GM21786 (cell line): Measurements from ENCODE around the gene VWA8.
"Not testable (repeated sequence)": the region's sequence is repeated elsewhere in the genome, so short reads cannot be mapped to it uniquely, and the experiment has no call there.

ENCODE experiments used
- ATAC-seq: cut with Tn5 transposase; IDR thresholded peaks from one replicate; pipeline ENCODE4 v1.9.1; 2021; ENCODE audit not compliant: unreplicated experiment

The VWA8 gene

DNA sequence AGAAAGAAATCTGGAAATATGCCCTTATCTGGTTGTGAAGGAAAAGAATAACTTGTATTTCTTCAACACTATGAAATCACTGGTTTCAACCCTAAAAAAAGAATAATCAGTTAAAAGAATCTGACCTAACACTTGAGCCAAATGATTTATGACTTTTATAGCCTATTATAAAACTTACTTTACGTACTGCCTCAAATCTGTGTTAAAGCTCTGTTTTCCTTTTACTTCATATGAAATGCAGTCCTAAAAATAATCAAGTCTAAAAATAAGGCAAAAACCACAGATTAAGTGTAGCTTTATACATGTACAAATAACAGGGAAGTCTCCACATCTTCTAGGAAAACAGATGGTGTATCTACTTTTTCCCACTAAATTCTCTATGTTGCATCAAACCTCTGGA is 101.3 kb downstream of the VWA8 start:
- no peak for ATAC-seq

- no peak for ATAC-seq
Observed at GRCh38 chr13:41858780-41859179, 102.1 kb downstream of the VWA8 start.

DNA sequence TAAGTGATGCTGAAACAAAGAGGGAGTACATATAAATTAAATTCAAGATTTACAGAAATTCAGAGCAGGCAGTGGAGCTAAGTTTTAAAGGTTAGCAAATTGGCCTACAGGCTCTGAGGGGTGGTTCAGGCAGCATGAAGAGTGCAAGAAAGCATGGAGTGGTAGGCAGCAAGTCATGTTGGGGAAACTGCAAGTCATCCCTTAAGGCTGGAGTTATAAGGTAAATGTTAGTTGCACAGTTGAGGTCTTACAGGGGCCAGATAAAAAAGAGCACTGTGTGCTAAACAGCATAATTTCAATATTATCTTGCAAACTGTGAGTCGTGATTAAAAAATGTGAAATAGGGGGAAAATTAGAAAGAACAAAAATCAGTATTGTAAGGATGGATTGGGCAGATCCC is 106.2 kb downstream of the VWA8 start:
- ATAC-seq = no peak

- ATAC-seq = no peak
Observed at GRCh38 chr13:41851351-41851750, 109.6 kb downstream of the VWA8 start.

DNA sequence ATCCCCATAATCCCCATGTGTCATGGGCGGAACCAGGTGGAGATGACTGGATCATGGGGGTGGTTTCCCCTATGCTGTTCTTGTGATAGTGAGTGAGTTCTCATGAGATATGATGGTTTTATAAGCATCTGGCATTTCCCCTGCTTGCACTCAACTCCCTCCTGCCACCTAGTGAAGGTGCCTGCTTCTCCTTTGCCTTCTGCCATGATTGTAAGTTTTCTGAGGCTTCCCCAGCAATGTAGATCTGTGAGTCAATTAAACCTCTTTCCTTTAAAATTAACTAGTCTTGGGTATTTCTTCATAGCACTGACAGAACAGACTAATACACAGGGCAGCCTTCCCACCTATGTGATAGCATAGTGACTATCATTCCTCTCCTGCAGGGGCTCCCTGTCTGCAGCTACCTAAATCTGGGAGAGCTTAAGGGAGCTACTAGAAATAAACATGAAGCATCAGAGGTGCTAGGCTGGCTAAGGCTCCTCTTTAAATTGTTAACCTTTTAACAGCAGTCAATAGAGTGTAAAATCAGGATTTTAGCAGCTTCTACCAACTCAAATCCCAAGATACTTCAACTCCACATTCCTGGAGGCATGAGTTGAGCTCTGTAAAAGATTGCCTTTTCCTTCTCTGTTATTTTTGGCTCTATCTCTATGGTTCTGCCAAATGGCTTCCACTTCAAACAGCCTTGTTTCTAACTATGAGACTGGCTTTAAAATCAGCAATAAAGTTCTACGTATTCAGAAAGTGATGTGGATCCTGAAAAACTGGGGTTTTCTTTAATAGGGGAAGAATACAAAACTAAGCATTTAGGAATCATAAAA is 112.3 kb downstream of the VWA8 start:
- ATAC-seq = no peak

DNA sequence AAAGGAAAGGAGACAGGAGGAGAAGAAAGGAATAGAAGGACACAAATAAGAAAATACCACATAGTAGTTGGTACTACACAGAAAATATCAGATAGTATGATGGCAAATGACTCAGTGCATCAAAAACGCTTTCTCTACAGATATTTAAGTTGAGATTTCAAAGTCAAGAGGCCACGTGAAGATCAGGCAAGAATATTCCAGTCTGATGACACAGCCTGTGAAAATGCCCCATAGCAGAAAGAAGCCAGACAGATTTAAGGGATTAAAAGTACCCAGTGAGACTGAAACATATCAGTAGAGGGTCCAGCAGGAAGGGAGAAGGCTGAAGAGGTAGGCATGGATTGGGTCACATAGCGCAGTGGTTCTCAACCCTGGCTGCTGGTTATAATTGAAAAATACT is 113.7 kb downstream of the VWA8 start:
- no peak for ATAC-seq

- no peak for ATAC-seq
Observed at GRCh38 chr13:41842036-41842620, 118.8 kb downstream of the VWA8 start.

- ATAC-seq = no peak
Observed at GRCh38 chr13:41837629-41838028, 123.3 kb downstream of the VWA8 start.

- ATAC-seq = no peak
Observed at GRCh38 chr13:41835871-41836270, 125.0 kb downstream of the VWA8 start.

DNA sequence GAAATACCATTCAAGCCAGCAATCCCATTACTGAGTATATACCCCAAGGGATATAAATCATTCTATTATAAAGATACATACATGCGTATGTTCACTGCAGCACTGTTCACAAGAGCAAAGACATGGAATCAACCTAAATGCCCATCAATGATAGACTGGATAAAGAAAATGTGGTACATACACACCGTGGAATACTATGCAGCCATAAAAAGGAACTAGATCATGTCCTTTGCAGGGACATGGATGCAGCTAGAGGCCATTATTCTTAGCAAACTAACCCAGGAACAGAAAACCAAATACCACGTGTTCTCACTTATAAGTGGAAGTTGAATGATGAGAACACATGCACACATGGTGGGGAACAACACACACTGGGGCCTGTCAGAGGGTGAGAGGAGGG is 126.2 kb downstream of the VWA8 start:
- ATAC-seq = not testable (repeated sequence)

- no peak for ATAC-seq
Observed at GRCh38 chr13:41833831-41834230, 127.1 kb downstream of the VWA8 start.

- ATAC-seq = no peak
Observed at GRCh38 chr13:41833201-41833600, 127.7 kb downstream of the VWA8 start.

GRCh38 chr13:41827507-41828213 is 133.2 kb downstream of the VWA8 start:
- ATAC-seq = no peak

DNA sequence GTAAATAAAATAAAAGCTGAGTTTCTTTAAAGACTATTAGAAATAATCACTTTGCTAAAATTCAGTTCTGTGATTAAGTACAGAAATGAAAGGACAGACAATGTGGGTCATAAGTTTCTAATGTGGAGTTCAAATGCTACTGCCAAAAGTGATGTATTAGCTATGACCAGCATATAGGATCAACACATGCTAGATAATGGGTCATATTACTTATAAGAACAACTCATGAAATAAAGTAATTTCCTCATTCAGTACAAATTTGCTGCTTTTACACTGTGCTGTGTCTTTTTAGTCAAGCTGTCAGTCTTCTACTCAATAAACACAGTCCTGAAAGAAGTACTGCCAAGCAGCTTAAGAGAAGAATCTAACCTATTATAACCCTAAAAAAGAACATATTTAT is 135.2 kb downstream of the VWA8 start:
- no peak for ATAC-seq

GRCh38 chr13:41823476-41823875 is 137.4 kb downstream of the VWA8 start:
- no peak for ATAC-seq

DNA sequence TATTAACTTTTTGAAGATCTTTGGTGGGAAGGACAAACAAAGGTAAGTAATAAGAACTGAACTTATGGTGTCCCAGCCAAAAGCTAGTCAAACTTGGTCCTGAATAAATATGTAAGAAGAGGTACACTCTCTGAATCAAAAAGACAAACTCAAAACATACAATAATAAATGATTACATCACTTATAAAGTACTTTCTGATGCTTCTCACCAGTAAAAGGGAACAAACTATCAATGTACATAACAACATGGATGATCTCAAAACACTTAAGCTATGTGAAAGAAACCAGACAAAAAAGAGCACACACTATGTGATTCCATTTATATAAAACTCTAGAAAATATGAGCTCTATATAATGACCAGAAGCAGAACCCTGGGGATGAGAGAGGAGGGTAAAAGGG is 138.3 kb downstream of the VWA8 start:
- no peak for ATAC-seq

DNA sequence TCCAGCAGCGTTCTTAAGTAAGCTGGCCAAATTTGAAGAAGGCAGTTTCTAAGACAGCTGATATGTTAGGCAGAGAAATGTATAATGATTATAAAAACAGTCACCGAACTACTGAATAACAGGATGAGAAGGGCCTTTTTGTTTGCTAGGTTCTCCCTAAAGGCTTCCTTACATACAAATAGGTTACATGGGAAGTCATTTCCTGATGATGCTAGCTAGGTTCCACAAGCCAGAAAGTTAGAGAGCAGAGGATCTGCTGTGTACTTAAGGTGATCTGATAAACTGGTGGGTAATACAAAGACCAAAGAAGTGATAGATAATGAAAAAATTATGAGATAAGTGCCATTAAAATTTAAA is 139.7 kb downstream of the VWA8 start:
- no peak for ATAC-seq

GRCh38 chr13:41820581-41821237 is 140.2 kb downstream of the VWA8 start:
- no peak for ATAC-seq

GRCh38 chr13:41816057-41816456 is 144.9 kb downstream of the VWA8 start:
- ATAC-seq = no peak

- ATAC-seq = no peak
Observed at GRCh38 chr13:41813426-41813825, 147.5 kb downstream of the VWA8 start.

DNA sequence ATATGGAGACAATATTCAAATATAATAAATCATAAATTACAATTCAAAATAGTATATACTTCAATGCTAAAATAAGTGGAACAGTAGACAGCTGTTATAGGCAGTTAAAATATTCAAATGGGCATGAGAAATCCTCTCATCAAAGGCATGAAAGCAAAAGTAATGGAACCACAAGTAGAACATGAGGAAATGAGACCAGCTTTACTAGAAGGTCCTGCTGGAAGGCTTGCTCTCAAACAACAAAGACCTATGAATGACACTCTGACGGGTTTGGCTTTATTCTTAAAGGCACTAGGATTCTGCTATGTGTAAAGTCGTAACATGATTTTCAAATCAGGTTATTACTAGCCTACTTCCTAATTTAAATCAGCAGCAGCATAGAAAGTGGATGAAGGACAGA is 148.1 kb downstream of the VWA8 start:
- peak; percentile 54 for ATAC-seq

DNA sequence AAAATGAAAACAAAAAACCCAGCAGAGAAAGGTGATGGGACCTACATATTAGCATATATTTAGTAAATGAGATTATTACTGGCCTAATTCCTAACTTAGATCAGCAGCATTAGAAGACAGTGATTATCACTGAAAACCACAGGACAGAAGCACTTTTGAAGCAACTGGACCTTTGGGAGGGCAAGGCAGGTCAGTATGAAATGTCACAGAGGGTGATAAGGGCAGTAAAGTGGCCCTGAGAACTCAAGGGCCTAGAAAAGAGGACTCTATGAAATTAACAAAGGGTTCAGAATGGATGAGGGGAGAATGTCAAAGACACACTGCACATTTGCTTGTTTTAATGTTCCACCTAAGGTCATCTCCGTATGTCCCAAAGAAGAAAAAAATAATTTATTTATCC is 148.7 kb downstream of the VWA8 start:
- ATAC-seq = no peak
